Natural killer cell (primary cell): ENCODE results near the gene FAF1. TPM values are rescaled to one million over a fixed set of nuclear protein-coding genes. Genes with fewer than 3 reads are reported as not detected.

ENCODE experiments used
- ATAC-seq, 3 donors: fragments of 150-1000 bp in 2 of 3; fragments of 200-7000 bp in 1 of 3; cut with Tn5 transposase; 1 replicate in 1 of 3; 2 replicates in 2 of 3; pipeline ENCODE4 v1.10.0; 2021; ENCODE audit warnings: mild to moderate bottlenecking in 2 of 3, moderate library complexity in 2 of 3
- DNase-seq, 2 donors: peaks; one replicate each; pipeline versions ENCODE4 v3.0.0 to v3.0.0-alpha.2; 2013 to 2021; ENCODE audit warnings: mixed read lengths in 1 of 2
- H3K27ac ChIP-seq: one replicate; pipeline ENCODE4 v1.5.1; 2013; ENCODE audit warnings: mild to moderate bottlenecking, low read length
- H3K27me3 ChIP-seq: one replicate; pipeline ENCODE4 v1.6.1; 2013; ENCODE audit warnings: low read length; ENCODE audit not compliant: control insufficient read depth, insufficient read depth
- H3K36me3 ChIP-seq: one replicate; pipeline ENCODE4 v1.6.1; 2013; ENCODE audit warnings: low read length; ENCODE audit not compliant: control insufficient read depth, insufficient read depth
- H3K4me1 ChIP-seq: one replicate; pipeline ENCODE4 v1.6.1; 2013; ENCODE audit warnings: low read length; ENCODE audit not compliant: control insufficient read depth, insufficient read depth
- H3K4me3 ChIP-seq: one replicate; pipeline ENCODE4 v1.5.1; 2013; ENCODE audit warnings: low read length
- H3K9me3 ChIP-seq: one replicate; pipeline ENCODE4 v1.6.1; 2013; ENCODE audit warnings: low read length; ENCODE audit not compliant: control insufficient read depth, insufficient read depth
- H3K27ac Mint-ChIP-seq, 2 donors: one replicate each; pipeline ENCODE4 v1.8.0; 2022; ENCODE audit warnings: mild to moderate bottlenecking in 2 of 2, mixed read lengths in 2 of 2, moderate library complexity in 1 of 2
- H3K27me3 Mint-ChIP-seq, 2 donors: one replicate each; pipeline ENCODE4 v1.8.0; 2022; ENCODE audit warnings: low read depth in 2 of 2, mixed read lengths in 2 of 2
- H3K36me3 Mint-ChIP-seq: one replicate; pipeline ENCODE4 v1.8.0; 2022; ENCODE audit warnings: mixed read lengths
- H3K4me1 Mint-ChIP-seq, 2 donors: one replicate each; pipeline ENCODE4 v1.8.0; 2022; ENCODE audit warnings: mixed read lengths in 2 of 2
- H3K4me3 Mint-ChIP-seq: one replicate; pipeline ENCODE4 v1.8.0; 2022; ENCODE audit warnings: mild to moderate bottlenecking, moderate library complexity, mixed read lengths
- H3K9me3 Mint-ChIP-seq, 2 donors: one replicate each; pipeline ENCODE4 v1.8.0; 2022; ENCODE audit warnings: mixed read lengths in 2 of 2
- CTCF ChIP-seq: fragments of 200-600 bp; IDR thresholded peaks from one replicate; pipeline ENCODE4 v1.8.0; 2022; ENCODE audit warnings: antibody characterized with exemption
- WGBS: methylation state at CpG from one replicate; pipeline ENCODE4 v1.1.7; 2013; ENCODE audit warnings: missing lambda C conversion rate; ENCODE audit not compliant: insufficient coverage; 5-methylcytosine and 5-hydroxymethylcytosine counted together
- intact Hi-C: fragments of 100-400 bp; cut with micrococcal nuclease; formaldehyde crosslinking; loops from one replicate; pipeline ENCODE4 v1.14.2; 2022
- total RNA-seq, 4 donors: library from RNA; stranded (reverse); fragments of 120-200 nt in 1 of 4; gene quantifications; one replicate each; pipeline versions ENCODE4 v1.2.3 to v1.2.4, GENCODE V29; 2013 to 2022

FAF1 gene
- total RNA-seq, 3 donors from 2014 or later (not counting 1 experiment from before 2014, with no cell fraction given), result 56.8 to 59.7 (median 57.2) TPM

- Mint-ChIP-seq H3K9me3 (no peaks in the 10 kb centered on the region), H3K27ac (no peak overlapping the region), H3K36me3 (no peaks in the 10 kb centered on the region), H3K4me3 (no peak overlapping the region), H3K27me3 (no peaks in the 10 kb centered on the region), H3K4me1 (peaks cover 0 to 6% of the 10 kb centered on the region in 2 donors)
- WGBS, result 93% methylated on average over 6 of the region's 7 CpGs
- no peaks in the 10 kb centered on the region for H3K36me3 ChIP-seq
- TF ChIP-seq CTCF, result no peak
- H3K27ac ChIP-seq, result no peak overlapping the region
- H3K4me1 ChIP-seq, result no peaks in the 10 kb centered on the region
- intact Hi-C loops, result loop anchor here (2.0 kb wide), 1 partner anchor 235 kb away; no protein-coding TSS in a partner anchor
- no peak for ATAC-seq
- DNase-seq, result no peak
- H3K9me3 ChIP-seq, result no peaks in the 10 kb centered on the region
- no peak overlapping the region for H3K4me3 ChIP-seq
- no peaks in the 10 kb centered on the region for H3K27me3 ChIP-seq
Measured at GRCh38 chr1:50603274-50604271, 356.5 kb downstream of the FAF1 start.

GRCh38 chr1:50599546-50599945, 360.5 kb downstream of the FAF1 start:
- Mint-ChIP-seq H3K9me3 (no peaks in the 10 kb centered on the region), H3K4me3 (no peak overlapping the region), H3K4me1 (peaks cover 0 to 6% of the 10 kb centered on the region in 2 donors), H3K36me3 (no peaks in the 10 kb centered on the region), H3K27me3 (no peaks in the 10 kb centered on the region), H3K27ac (no peak overlapping the region)
- no peak overlapping the region for H3K27ac ChIP-seq
- no peaks in the 10 kb centered on the region for H3K36me3 ChIP-seq
- ATAC-seq (no peak), DNase-seq (no peak)
- H3K27me3 ChIP-seq, result no peaks in the 10 kb centered on the region
- intact Hi-C loops, result no loop called here
- no peaks in the 10 kb centered on the region for H3K4me1 ChIP-seq
- no peak overlapping the region for H3K4me3 ChIP-seq
- no peaks in the 10 kb centered on the region for H3K9me3 ChIP-seq
- no peak for TF ChIP-seq CTCF

- Histone ChIP-seq H3K4me1 (no peaks in the 10 kb centered on the region), H3K27me3 (no peaks in the 10 kb centered on the region), H3K9me3 (no peaks in the 10 kb centered on the region), H3K27ac (no peak overlapping the region), H3K36me3 (peaks cover 2% of the 10 kb centered on the region), H3K4me3 (no peak overlapping the region)
- no peak for TF ChIP-seq CTCF
- Mint-ChIP-seq H3K27me3 (no peaks in the 10 kb centered on the region), H3K36me3 (no peaks in the 10 kb centered on the region), H3K4me3 (no peak overlapping the region), H3K9me3 (no peaks in the 10 kb centered on the region), H3K27ac (no peak overlapping the region), H3K4me1 (peaks cover 4 to 5% of the 10 kb centered on the region in 2 donors)
- WGBS, result 96% methylated on average over 8 of the region's 8 CpGs
- intact Hi-C loops, result no loop called here
- DNase-seq (no peak), ATAC-seq (no peak)
Measured at GRCh38 chr1:50595874-50596273, 364.2 kb downstream of the FAF1 start.
